Mesendoderm (in vitro differentiated cells): ENCODE data around the gene HNRNPR. TPM values are rescaled to one million over a fixed set of nuclear protein-coding genes. Genes with fewer than 3 reads are reported as not detected.
A peak's percentile ranks its signal among the peaks of the same experiment; 100 is the strongest.

Experiments
- DNase-seq: peaks from one replicate; pipeline ENCODE4 v3.0.0; 2013
- H2AK5ac ChIP-seq: 2 replicates; pipeline ENCODE4 v1.6.1; 2013; ENCODE audit warnings: low read length, inconsistent platforms
- H2BK120ac ChIP-seq: 2 replicates; pipeline ENCODE4 v1.6.1; 2013; ENCODE audit warnings: low read depth, mild to moderate bottlenecking, low read length, moderate library complexity, mixed read lengths
- H2BK15ac ChIP-seq: replicated peaks from 2 replicates; pipeline ENCODE4 v1.6.1; 2013; ENCODE audit warnings: low read depth, mild to moderate bottlenecking, moderate library complexity
- H2BK5ac ChIP-seq: 2 replicates; pipeline ENCODE4 v1.6.1; 2013; ENCODE audit warnings: low read length, inconsistent platforms
- H3K18ac ChIP-seq: 2 replicates; pipeline ENCODE4 v1.6.1; 2013; ENCODE audit warnings: mild to moderate bottlenecking, low read length, mixed read lengths
- H3K23ac ChIP-seq: one replicate; pipeline ENCODE4 v1.6.1; 2013; ENCODE audit warnings: low read length
- H3K27ac ChIP-seq: 2 replicates; pipeline ENCODE4 v1.5.1; 2013; ENCODE audit warnings: low read depth, mild to moderate bottlenecking, inconsistent platforms, low read length, moderate library complexity
- H3K27me3 ChIP-seq: 2 replicates; pipeline ENCODE4 v1.6.1; 2013; ENCODE audit warnings: low read length, control low read depth, mild to moderate bottlenecking, inconsistent platforms; ENCODE audit not compliant: insufficient read depth, poor library complexity
- H3K36me3 ChIP-seq: 2 replicates; pipeline ENCODE4 v1.6.1; 2013; ENCODE audit warnings: low read length, inconsistent platforms; ENCODE audit not compliant: control insufficient read depth, insufficient read depth
- H3K4ac ChIP-seq: one replicate; pipeline ENCODE4 v1.6.1; 2013; ENCODE audit warnings: low read depth, mild to moderate bottlenecking, low read length, moderate library complexity
- H3K4me1 ChIP-seq: 2 replicates; pipeline ENCODE4 v1.6.1; 2013; ENCODE audit warnings: low read depth, low read length, inconsistent platforms; ENCODE audit not compliant: control insufficient read depth
- H3K4me2 ChIP-seq: 2 replicates; pipeline ENCODE4 v1.6.1; 2013; ENCODE audit warnings: low read length
- H3K4me3 ChIP-seq: 2 replicates; pipeline ENCODE4 v1.5.1; 2013; ENCODE audit warnings: mild to moderate bottlenecking, low read length
- H3K56ac ChIP-seq: one replicate; pipeline ENCODE4 v1.6.1; 2013; ENCODE audit warnings: low read length
- H3K79me1 ChIP-seq: 2 replicates; pipeline ENCODE4 v1.6.1; 2013; ENCODE audit warnings: low read length, inconsistent platforms
- H3K79me2 ChIP-seq: 2 replicates; pipeline ENCODE4 v1.6.1; 2013; ENCODE audit warnings: mild to moderate bottlenecking, low read length; ENCODE audit not compliant: control insufficient read depth, insufficient read depth
- H3K9ac ChIP-seq: 2 replicates; pipeline ENCODE4 v1.6.1; 2013; ENCODE audit warnings: low read length, inconsistent platforms
- H4K5ac ChIP-seq: one replicate; pipeline ENCODE4 v1.6.1; 2013; ENCODE audit warnings: low read length
- H4K8ac ChIP-seq: one replicate; pipeline ENCODE4 v1.6.1; 2013; ENCODE audit warnings: low read depth, mild to moderate bottlenecking, control low read depth, low read length, moderate library complexity
- WGBS: extraction: QIAGEN DNeasy Blood & Tissue Kit; methylation state at CpG from one replicate; pipeline ENCODE4 v1.1.7; 2013; ENCODE audit warnings: low lambda C conversion rate, missing lambda C conversion rate; ENCODE audit not compliant: insufficient coverage; ENCODE audit errors: extremely low coverage; 5-methylcytosine and 5-hydroxymethylcytosine counted together
- polyA plus RNA-seq, 2 experiments: library from polyadenylated mRNA; stranded (reverse); fragments of 200-250 nt; gene quantifications; one replicate each; pipeline ENCODE4 v1.2.3, GENCODE V29; 2013

The HNRNPR gene
- polyA plus RNA-seq (2013, experiment 1 of 2): 205 TPM
- 197 TPM for polyA plus RNA-seq (2013, experiment 2 of 2)

DNA sequence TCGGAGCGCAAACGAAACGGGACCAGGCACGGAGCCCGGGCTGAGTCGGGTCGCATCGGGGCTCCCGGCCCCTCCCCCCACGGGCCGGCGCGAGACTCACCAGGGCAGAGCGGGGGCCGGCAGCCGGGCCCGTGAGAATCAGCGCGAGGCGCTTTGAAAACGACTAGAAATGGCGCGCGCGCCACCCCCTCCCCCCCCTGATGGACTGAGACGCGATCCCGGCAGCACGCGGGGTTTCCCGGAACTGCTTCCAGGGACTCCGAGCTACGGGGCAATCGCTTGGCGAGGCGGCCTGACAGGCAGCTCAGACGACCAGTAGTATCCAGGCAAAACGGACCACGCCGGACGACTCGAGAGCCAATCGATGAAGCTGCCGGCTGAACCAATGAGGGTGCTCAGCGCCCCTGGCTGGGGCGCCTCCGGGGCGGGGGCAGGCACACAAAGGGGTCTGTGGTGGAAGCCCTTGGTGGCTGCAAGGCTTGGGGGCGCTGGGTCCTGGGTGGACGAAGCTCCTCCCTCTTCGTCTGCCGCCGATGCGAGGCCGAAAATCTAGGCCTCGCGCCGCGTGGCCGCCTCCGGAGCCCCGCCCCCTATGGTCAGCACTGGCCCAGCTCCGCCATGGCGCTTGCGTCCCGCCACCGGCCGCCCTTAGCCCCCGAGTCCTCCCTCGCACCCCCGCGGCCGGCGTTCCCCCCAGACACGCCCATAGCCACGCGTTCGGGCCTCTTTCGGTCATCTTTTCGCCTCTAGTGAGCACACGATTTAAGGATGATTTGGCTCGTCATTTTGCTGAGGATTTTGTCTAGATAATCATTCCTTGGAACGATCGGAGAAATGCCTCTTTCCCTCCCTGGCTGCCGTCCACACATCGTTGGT, at the start of gene HNRNPR:
TSS of gene HNRNPR (minus strand) at position 174 of the 876 bp plus-strand sequence. CDS start 3,276 bp downstream, outside the sequence.
- Histone ChIP-seq H3K79me1 (no peaks in the 10 kb centered on the region), H3K27ac (peak within 1 kb of the TSS; percentile 99)

DNA sequence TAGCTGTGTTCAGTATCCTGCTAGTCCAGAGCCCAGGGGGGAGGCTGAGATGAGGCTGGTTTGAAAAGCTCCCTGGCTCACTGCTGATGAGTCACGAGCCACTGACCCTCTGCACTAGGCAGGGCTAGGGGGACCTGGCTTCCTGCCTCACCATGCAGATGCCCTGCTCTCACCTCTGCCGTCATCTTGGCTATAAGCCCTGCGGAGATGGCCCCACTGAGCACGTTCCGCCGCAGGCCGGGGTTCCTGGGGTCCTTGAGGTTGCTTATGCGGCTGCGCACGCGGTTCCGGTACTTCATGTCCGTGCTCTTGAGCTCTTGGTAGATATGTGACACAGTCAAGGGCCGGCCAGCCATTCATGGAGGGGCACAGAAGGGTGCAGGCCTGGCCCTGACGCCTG, 49.6 kb upstream of the HNRNPR start:
- Histone ChIP-seq H3K18ac (no peak overlapping the region), H3K27ac (no peak overlapping the region), H3K4me3 (no peak overlapping the region), H3K56ac (no peak overlapping the region), H3K79me1 (no peaks in the 10 kb centered on the region), H2BK120ac (no peak overlapping the region), H2AK5ac (peak overlapping the region; percentile 49), H3K9ac (no peak overlapping the region), H3K4me2 (no peak overlapping the region), H3K4me1 (peaks cover 2% of the 10 kb centered on the region), H2BK15ac (no peak overlapping the region), H3K36me3 (no peaks in the 10 kb centered on the region), H3K23ac (no peak overlapping the region), H3K4ac (no peak overlapping the region), H3K79me2 (no peaks in the 10 kb centered on the region), H4K5ac (no peak overlapping the region), H2BK5ac (no peak overlapping the region), H4K8ac (no peak overlapping the region), H3K27me3 (no peaks in the 10 kb centered on the region)
- WGBS: no CpG with 5 or more reads among the region's 15 CpGs
- no peak for DNase-seq

More for the DNA sequence above, at the start of gene HNRNPR:
- Histone ChIP-seq H3K18ac (peak within 1 kb of the TSS; percentile 100), H2AK5ac (no peak within 1 kb of the TSS), H2BK5ac (peak within 1 kb of the TSS; percentile 83), H3K4me1 (peaks cover 2% of the 10 kb centered on the region), H4K8ac (peak within 1 kb of the TSS; percentile 88), H3K23ac (peak within 1 kb of the TSS; percentile 39), H2BK120ac (peak within 1 kb of the TSS; percentile 100), H2BK15ac (peak within 1 kb of the TSS; percentile 45), H4K5ac (peak within 1 kb of the TSS; percentile 99), H3K79me2 (peaks cover 42% of the 10 kb centered on the region), H3K27me3 (no peaks in the 10 kb centered on the region), H3K9ac (peak within 1 kb of the TSS; percentile 90), H3K36me3 (no peaks in the 10 kb centered on the region), H3K4me2 (peak within 1 kb of the TSS; percentile 64), H3K4ac (peak within 1 kb of the TSS; percentile 100), H3K56ac (peak within 1 kb of the TSS; percentile 95), H3K4me3 (peak within 1 kb of the TSS; percentile 76)
- peak; percentile 100 for DNase-seq
- no CpG with 5 or more reads among the region's 87 CpGs for WGBS

DNA sequence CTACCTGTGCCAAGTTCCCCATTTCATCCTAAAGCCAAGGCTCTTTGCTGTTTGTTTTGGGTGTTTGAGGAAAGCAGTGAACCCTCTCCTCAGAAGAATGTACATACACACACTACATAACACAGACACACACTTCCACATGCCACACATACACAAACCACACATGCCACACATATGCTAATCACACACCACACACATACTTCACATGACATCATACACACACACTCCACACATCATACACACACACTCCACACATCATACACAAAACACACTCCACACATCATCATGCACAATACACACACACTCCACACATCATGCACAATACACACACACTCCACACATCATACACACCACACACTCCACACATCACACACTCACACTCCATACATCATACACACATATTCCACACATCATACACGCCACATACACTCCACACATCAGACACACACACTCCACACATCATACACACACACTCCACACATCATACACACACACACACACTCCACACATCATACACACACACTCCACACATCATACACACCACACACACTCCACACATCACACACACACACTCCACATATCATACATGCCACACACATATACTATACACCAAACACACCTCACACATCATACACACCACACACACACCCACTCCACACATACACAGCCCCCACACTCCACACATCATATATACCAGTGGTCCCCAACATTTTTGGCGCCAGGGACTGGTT, 48.2 kb upstream of the HNRNPR start:
- H3K27me3 ChIP-seq: no peaks in the 10 kb centered on the region
- no peak overlapping the region for H4K5ac ChIP-seq
- H3K18ac ChIP-seq: no peak overlapping the region
- H3K79me2 ChIP-seq: no peaks in the 10 kb centered on the region
- no peak overlapping the region for H4K8ac ChIP-seq
- H3K56ac ChIP-seq: no peak overlapping the region
- H3K4ac ChIP-seq: no peak overlapping the region
- no peak overlapping the region for H3K23ac ChIP-seq
- no peak overlapping the region for H2AK5ac ChIP-seq
- 100% methylated on average over 1 of the region's 2 CpGs for WGBS
- H2BK15ac ChIP-seq: no peak overlapping the region
- no peak overlapping the region for H3K4me3 ChIP-seq
- H3K27ac ChIP-seq: no peak overlapping the region
- no peak overlapping the region for H3K9ac ChIP-seq
- peaks cover 2% of the 10 kb centered on the region for H3K4me1 ChIP-seq
- H3K79me1 ChIP-seq: no peaks in the 10 kb centered on the region
- no peak for DNase-seq
- H2BK120ac ChIP-seq: no peak overlapping the region
- H3K4me2 ChIP-seq: no peak overlapping the region
- no peaks in the 10 kb centered on the region for H3K36me3 ChIP-seq
- H2BK5ac ChIP-seq: no peak overlapping the region

DNA sequence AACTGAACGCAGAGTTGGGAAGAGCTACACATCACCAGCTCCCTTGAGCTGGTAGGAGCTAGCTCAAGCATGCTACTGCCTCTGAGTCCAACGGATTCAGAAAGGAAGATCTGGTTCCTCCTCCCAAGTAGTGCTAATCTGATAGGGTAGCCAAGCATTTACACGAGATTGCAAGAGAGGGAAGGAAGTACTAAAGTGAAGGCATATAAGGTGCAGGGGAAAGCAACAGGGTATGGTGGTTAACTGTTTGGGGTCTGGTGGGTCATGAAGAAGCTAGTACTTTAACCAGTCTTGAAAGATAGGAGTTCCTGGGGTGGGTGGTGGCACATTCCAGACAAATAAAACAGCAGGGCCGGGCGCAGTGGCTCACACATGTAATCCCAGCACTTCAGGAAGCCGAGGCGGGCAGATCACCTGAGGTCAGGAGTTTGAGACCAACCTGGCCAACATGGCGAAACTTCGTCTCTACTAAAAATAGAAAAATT, 45.8 kb upstream of the HNRNPR start:
- Histone ChIP-seq H3K36me3 (no peaks in the 10 kb centered on the region), H4K5ac (no peak overlapping the region), H3K4me2 (no peak overlapping the region), H3K56ac (no peak overlapping the region), H3K79me1 (no peaks in the 10 kb centered on the region), H3K27ac (no peak overlapping the region), H4K8ac (no peak overlapping the region), H3K4me3 (no peak overlapping the region), H3K4ac (no peak overlapping the region), H3K79me2 (no peaks in the 10 kb centered on the region), H2BK15ac (no peak overlapping the region), H3K4me1 (peaks cover 2% of the 10 kb centered on the region), H3K9ac (no peak overlapping the region), H2AK5ac (no peak overlapping the region), H2BK120ac (no peak overlapping the region), H2BK5ac (no peak overlapping the region), H3K23ac (no peak overlapping the region), H3K27me3 (no peaks in the 10 kb centered on the region), H3K18ac (no peak overlapping the region)
- DNase-seq: no peak
- WGBS: no CpG with 5 or more reads among the region's 9 CpGs

DNA sequence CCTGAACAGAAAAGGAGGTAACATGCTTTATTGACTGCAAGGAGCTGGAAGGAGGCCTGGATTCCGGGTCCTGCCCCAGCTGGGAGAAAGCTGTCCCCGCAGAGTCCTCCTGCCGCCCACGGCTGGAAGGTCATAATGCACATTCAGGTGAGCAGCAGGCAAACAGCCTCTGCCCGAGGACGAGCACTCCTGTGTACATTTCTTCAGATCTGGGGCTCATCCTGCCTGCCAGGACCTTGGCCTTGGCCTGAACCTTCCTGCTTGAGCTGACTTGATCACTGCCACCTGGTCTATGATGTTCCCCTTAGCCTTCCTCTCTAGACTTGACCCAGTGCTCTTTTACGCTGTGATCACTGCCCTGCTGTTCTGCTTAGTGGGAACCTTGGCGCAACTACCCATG, 43.4 kb upstream of the HNRNPR start:
- H4K5ac ChIP-seq: no peak overlapping the region
- H3K36me3 ChIP-seq: no peaks in the 10 kb centered on the region
- no peaks in the 10 kb centered on the region for H3K79me1 ChIP-seq
- H2AK5ac ChIP-seq: no peak overlapping the region
- H3K4me2 ChIP-seq: no peak overlapping the region
- H3K56ac ChIP-seq: no peak overlapping the region
- no peak for DNase-seq
- no CpG with 5 or more reads among the region's 8 CpGs for WGBS
- no peak overlapping the region for H2BK120ac ChIP-seq
- no peak overlapping the region for H3K4me3 ChIP-seq
- H3K18ac ChIP-seq: no peak overlapping the region
- no peak overlapping the region for H3K9ac ChIP-seq
- H2BK15ac ChIP-seq: no peak overlapping the region
- H3K23ac ChIP-seq: no peak overlapping the region
- no peak overlapping the region for H2BK5ac ChIP-seq
- no peaks in the 10 kb centered on the region for H3K4me1 ChIP-seq
- H3K27ac ChIP-seq: no peak overlapping the region
- no peak overlapping the region for H4K8ac ChIP-seq
- H3K79me2 ChIP-seq: no peaks in the 10 kb centered on the region
- H3K4ac ChIP-seq: no peak overlapping the region
- H3K27me3 ChIP-seq: no peaks in the 10 kb centered on the region
